Ramos (cell line): ENCODE measurements around the gene GAS7.
"Not testable (repeated sequence)": the region's sequence is repeated elsewhere in the genome, so short reads cannot be mapped to it uniquely, and the experiment has no call there.

Experiments used
- in situ Hi-C: fragments of 300-500 bp; cut with MboI; formaldehyde crosslinking; loops from one replicate; pipeline ENCODE4 v1.14.3; 2022; ENCODE audit warnings: low sequenced_read_pairs; ENCODE audit not compliant: unreplicated experiment

The GAS7 gene

GRCh38 chr17:10116267-10116666, 82.1 kb downstream of the GAS7 start:
- in situ Hi-C loops = no loop called here

- in situ Hi-C loops = no loop called here
Measured at GRCh38 chr17:10115536-10115932, 82.9 kb downstream of the GAS7 start.

GRCh38 chr17:10114931-10115535, 83.4 kb downstream of the GAS7 start:
- in situ Hi-C loops = no loop called here

- in situ Hi-C loops = no loop called here
Measured at GRCh38 chr17:10112962-10113361, 85.4 kb downstream of the GAS7 start.

- in situ Hi-C loops = no loop called here
Measured at GRCh38 chr17:10111907-10112452, 86.4 kb downstream of the GAS7 start.

GRCh38 chr17:10109146-10109545, 89.3 kb downstream of the GAS7 start:
- in situ Hi-C loops = no loop called here

- in situ Hi-C loops = no loop called here
Measured at GRCh38 chr17:10107316-10108165, 90.9 kb downstream of the GAS7 start.

- in situ Hi-C loops = no loop called here
Measured at GRCh38 chr17:10106067-10106466, 92.3 kb downstream of the GAS7 start.

- in situ Hi-C loops = no loop called here
Measured at GRCh38 chr17:10105513-10106001, 92.8 kb downstream of the GAS7 start.

- in situ Hi-C loops = no loop called here
Measured at GRCh38 chr17:10103712-10104111, 94.7 kb downstream of the GAS7 start.

- in situ Hi-C loops = no loop called here
Measured at GRCh38 chr17:10102817-10103216, 95.6 kb downstream of the GAS7 start.

- in situ Hi-C loops = no loop called here
Measured at GRCh38 chr17:10099051-10099571, 99.3 kb downstream of the GAS7 start.

GRCh38 chr17:10096596-10096995, 101.8 kb downstream of the GAS7 start:
- in situ Hi-C loops = no loop called here

- in situ Hi-C loops = not testable (repeated sequence)
Measured at GRCh38 chr17:10095295-10095694, 103.1 kb downstream of the GAS7 start.

GRCh38 chr17:10094797-10095196, 103.6 kb downstream of the GAS7 start:
- in situ Hi-C loops = no loop called here

GRCh38 chr17:10092595-10092994, 105.8 kb downstream of the GAS7 start:
- in situ Hi-C loops = no loop called here

- in situ Hi-C loops = no loop called here
Measured at GRCh38 chr17:10091046-10091445, 107.4 kb downstream of the GAS7 start.

- in situ Hi-C loops = no loop called here
Measured at GRCh38 chr17:10089196-10089804, 109.1 kb downstream of the GAS7 start.

- in situ Hi-C loops = no loop called here
Measured at GRCh38 chr17:10088444-10088843, 110.0 kb downstream of the GAS7 start.

- in situ Hi-C loops = no loop called here
Measured at GRCh38 chr17:10087355-10087754, 111.1 kb downstream of the GAS7 start.

- in situ Hi-C loops = no loop called here
Measured at GRCh38 chr17:10083864-10084263, 114.5 kb downstream of the GAS7 start.
